NCI-H1417 (cell line): ENCODE data around the gene S100A3.

Experiments used
- DNase-seq, 3 experiments: peaks; one replicate each; lab custom pipeline; 2025; lab: John Stamatoyannopoulos, UW

Gene S100A3

DNA sequence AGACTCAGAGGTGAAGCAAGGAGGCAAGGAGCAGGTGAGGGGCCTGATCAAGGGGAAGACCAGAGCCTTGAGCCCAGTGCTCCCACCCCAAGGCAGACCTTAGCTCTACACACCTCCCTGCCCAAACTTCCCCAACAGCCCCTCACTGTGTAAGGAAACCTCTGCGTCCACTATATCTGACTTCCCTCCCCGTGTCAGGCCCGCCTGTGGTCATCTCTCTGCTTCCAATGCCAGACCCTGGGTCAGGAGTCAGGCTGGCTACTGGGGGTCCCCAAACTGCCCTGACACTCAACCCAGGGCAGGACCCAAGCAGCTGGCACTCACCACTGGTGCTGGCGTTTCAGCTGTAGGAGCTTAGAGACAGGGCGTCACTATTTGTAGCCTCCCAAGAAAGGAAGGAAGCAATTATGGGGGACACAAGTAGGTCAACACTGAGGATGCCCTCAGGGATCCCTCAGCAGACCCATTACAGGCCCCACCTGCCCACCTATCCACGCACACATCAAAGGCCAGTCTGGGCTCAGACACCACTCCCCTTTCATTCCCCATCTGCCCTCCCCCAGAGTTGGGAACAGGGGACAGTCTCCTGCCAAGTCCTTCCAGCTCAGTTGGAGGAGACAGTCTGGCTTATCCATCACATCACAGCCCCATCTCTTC lies 811 bp upstream of the S100A3 start:
- peak in 2 of 3 experiments; percentile 28 to 55 for DNase-seq

DNA sequence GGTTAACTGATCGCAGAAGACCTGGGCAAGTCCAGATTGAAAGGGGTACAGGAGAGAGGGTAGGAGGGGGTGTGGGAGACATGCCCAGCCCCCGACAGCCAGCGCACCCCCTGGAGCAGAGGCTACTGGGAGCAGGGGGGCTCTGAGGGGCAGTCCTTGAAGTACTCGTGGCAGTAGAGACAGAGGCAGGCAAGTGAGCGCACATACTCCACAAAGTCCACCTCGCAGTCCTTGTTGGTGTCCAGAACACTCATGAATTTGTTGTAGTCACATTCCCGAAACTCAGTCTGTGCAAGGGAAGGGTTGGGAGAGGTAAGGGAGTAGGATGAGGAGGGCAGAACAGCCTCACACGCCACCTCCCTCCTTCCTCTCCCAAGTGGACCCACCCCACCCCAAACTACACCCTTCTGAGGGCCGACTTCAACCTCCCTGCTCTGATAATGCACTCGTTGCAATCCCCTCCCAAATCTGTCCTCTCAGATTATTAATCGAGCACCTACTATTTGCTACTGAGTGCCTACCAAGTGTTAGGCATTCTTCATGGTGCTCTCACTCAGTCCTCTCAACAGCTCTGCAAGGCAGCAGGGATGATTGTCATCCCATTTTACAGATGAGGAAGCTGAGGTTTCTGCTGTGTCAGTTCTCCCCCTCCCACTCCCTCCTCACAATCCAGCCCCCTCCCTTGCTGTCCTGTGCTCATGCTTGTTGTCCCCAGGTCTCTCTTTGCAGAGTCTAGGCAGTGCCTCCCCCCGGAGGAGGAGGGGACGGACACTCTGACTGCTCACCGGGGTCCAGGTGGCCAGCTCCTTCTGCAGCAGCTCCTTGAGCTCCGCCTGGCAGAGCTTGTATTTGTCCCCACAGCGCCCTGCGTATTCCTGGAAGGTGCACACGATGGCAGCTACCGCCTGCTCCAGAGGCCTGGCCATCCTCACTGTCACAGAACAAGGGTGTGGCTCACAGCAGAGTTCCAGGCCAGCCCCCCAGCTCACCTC lies 1.2 kb downstream of the S100A3 start:
- no peak for DNase-seq

DNA sequence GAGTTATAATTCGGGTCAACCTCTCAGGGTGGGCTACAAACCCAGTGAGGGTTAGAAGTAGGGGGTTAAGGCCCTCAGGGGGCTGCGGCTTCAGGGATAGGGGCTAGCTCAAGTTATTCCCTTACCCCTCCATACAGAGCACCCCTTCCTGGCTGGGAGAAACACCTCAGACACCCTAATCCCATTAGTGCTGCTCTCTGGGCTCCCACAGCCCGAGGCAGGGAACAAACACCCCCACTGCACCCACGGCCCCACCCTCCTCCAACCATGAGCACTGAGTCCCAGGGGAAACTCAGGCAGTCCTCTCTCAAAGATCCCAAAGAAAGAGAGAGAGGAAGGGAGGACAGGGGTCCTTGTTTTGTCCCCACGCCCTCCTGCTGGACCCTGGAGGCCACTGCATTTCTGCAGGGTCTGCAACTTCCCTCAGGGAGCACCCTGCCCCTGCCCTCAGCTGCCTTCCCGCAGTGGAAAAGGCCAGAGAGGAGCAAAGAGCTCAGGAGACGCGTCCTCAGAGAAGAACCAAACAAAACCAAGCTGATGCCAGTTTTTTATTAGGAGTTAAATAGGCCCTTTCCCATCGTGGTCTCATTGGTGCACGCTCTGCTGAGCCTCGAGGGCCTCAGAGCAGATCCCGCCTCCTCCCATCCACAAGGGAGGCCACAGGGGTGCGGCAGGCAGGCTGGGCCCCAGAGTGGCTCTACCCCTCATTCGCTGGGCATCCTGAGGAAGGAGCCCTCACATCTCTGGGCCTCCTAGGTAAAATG lies 2.1 kb downstream of the S100A3 start:
- peak in 1 of 3 experiments; percentile 93 for DNase-seq

DNA sequence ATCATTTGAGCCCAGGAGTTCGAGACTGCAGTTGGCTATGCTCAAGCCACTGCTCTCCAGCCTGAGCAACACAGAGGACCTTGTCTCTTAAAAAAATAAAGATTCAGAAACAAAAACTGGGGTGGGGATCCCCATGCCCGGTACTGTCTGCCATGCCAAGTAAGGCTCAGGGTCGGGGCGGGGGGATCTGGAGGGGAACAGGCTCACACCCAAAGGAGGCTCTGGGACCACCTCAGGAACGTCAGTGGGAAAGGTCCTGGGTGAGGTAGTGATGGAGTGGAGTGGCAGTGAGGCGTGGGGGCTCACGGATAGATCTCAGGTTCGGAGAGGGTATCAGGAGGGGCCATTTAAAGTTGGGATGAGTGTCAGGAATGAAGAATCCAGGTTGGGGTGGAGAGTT lies 2.7 kb downstream of the S100A3 start:
- DNase-seq, result no peak

DNA sequence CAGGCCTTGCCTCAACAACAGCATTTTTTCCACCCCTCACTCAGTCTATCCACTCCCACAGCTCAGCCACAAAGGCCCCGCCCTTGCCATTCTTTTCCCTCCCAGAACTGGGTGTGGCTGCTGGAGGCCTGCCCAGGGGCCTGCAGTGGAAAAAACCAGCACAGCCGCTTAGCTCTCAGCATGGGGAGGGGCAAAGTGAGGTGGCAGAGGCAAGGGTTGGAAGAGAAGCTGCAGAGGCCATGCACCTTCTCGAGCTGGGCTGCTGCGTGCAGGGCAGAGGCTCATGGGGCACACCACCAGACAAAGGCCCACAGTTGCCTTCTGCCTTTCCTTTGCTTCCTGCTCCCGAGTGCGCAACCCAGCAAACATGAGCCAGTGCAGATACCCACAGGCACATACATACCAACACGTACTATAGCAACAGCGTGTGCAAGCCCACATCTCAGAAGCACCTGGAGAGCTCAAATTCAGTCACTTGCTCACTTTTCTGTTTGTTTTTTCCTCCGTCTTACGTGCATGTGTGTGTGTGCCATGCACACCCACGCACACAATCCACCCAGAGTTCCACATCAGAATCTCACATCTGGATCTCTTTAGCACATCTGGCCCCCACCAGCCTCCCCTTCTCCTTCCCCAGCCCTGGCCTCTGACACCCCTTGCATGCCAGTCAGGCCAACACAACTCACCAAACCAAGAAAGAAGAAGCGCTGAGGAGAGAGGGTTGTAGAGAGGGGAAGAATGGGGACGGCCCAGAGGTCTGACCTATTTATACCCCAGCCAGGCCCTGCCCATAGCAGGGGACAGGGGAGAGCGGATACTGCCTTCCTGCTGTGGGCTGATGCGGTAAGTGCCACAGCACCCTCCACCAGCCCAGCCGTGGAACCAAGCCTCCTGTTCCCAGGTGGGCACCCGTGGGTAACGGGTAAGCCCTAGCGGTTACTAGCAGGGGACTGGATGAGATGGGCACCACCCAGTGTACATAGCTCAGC lies 3.7 kb downstream of the S100A3 start, which contains the start of gene S100A4:
S100A4 (minus strand) TSS at position 740 of the 989 bp plus-strand sequence. CDS start 1,012 bp downstream, outside the sequence.
- peak; percentile 74 to 99 (median 81) for DNase-seq

GRCh38 chr1:153544453-153545066 lies 4.5 kb downstream of the S100A3 start:
- no peak for DNase-seq

- DNase-seq, result no peak
Measured at GRCh38 chr1:153543736-153544135, 5.3 kb downstream of the S100A3 start.

- no peak for DNase-seq
Measured at GRCh38 chr1:153542956-153543711, 5.9 kb downstream of the S100A3 start.

DNA sequence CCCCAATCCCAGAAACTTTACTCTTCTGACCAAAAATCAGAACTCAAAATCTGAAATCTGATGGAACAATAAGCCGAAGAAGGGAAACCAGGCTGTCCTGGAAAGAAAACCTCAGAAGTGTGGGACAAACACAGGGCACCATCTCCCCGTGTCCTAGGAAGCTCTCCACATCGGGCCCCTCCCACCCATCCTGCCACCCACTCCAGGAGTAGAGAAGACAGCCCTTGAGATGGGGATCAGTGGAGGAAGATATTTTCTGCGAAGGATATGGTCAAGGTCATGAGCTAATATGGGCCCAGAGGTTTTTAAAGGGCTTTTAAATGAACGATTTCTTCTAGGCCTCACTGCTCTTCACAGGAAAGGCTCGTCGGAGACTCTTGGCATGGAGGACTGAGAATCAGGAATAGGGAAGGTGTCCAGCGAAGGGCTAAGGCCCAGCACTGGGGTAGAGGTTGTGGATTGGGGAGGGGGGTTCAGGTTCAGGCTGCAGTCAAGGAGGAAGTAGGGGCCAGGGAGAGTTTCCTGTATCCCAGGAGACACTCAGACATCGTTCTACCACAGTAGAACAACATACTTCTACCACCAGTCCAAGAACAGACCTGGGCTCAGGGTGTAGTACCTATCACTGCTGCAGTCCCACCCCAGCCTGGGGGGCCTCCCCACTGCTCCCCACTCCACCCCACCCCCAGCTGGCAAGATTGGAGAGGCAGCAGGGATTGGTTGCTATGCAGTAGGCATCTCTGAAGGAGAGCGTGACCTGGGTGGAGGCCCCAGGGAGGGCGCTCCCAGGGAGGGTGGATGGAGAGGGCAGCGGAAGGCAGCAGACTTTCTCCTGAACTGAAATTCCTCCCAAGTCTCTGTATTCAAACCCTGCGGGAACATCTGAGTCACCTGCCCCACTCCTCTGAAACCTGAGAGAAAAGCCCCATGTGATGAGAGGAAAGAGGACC lies 7.1 kb downstream of the S100A3 start:
- DNase-seq, result no peak

DNA sequence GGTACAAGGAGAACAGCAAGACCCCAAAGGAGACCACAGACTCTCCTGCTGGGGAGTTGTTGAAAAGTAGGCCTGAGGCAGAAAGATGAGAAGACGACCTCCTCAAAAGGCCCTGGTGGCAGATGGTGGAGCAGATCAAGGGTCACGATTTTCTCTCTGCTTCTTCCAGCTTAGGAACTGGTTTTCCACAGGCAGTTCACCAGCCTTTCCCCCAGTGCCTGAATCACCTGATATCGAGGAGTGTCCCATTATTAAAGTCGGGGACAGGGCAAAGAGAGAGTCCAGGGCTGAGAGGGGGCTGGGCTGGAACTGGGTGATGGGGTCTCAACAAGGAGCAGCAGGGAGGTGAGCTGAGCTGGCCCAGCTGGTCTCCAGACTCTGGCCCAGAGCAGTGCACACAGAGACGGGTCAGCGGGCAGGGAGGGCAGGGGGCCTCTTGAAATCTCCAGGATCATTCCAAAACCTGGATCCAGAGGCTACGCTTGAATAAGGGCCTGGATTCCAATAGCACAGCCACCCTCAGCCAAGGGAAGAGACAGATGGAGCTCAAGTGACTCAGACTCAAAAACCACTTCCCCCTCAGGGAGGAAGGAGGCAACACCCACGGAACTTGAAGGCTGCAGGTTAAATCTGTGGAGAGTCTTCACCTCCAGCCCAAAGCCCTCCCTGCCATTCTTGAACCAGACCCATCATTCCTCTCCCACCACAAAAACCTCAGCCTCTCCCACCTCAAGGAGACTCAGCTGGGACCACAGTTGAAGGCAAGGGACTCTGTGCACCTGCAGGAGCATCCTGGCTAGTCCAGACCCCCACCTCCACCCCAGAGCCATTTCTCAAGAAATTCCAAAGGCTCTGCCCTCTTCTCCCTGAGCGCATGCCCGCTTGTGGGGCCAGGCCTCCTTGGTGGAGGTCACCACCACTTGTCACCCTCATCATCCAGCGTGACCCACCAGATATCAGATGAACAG lies 8.4 kb downstream of the S100A3 start, which contains the start of gene S100A5:
S100A5 (minus strand) TSS at position 541 of the 968 bp plus-strand sequence. CDS start 743 bp downstream, outside the sequence.
- DNase-seq, result no peak

DNA sequence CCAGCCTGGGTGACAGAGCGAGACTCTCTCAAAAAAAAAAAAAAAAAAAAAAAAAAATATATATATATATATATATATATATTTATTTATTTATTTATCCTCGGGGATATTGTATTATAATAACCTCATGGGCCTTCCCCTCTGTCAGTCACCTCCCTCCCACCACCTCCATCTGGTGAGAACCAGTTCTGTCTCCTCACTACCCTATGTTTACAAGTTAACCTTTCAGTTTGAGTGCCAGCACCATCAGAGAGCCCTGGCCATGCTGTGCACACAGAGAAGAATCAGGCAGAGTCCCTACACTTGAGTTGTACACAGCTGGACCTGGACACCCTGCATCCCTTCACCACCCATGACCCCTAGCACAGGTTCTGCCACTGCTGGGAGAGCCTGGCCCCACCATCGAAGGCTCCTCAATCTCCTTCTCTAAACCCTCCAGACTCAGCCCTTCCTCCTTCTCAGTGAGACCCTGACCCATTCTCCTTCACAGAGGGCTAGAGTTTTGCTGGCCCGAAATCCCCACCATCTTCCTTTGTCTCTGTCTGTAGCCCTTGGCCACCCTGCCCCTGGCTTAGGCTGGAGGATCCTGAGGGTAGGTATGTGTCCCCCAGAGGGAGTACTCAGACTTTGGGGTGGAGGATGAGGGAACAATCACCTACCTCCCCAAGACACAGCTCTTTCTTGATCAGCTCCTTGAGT lies 9.5 kb downstream of the S100A3 start:
- no peak for DNase-seq

DNA sequence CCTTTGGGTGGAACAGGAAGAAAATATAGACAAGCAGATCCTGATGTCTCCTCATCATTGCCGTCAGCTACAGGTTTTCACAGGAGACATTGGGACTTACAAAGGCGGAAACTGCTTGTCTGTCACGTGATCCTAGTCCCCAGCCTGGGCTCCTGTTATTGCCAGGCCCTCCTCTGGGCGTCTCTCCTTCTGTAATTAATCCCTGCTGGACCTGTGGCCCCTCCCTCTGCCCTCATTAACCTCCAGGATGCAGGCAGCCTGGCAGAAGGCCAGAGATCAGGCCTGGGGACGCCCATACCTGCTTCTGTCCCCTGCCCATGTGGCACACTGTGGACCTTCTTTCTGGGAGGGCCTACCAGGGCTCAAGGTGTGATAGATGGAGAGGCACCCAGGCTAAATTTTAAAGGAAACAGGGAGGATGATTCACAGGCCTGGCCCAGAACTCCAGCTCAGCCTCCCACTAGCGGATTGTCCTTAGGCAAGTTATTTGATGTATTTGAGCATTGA lies 10.7 kb downstream of the S100A3 start:
- DNase-seq, result peak; percentile 18 to 60 (median 47)

GRCh38 chr1:153537376-153537730 lies 11.7 kb downstream of the S100A3 start:
- DNase-seq, result no peak

GRCh38 chr1:153536671-153537375 lies 12.2 kb downstream of the S100A3 start:
- peak in 1 of 3 experiments; percentile 52 for DNase-seq

GRCh38 chr1:153536012-153536670 lies 12.9 kb downstream of the S100A3 start:
- peak; percentile 59 to 81 (median 72) for DNase-seq
